Fibroblast of skin of back (primary cell): ENCODE measurements around the gene EXD3.
"Not testable (repeated sequence)": the region's sequence is repeated elsewhere in the genome, so short reads cannot be mapped to it uniquely, and the experiment has no call there.

Source experiments
- DNase-seq: peaks from one replicate; pipeline ENCODE4 v3.0.0-alpha.2; 2013

Gene EXD3

DNA sequence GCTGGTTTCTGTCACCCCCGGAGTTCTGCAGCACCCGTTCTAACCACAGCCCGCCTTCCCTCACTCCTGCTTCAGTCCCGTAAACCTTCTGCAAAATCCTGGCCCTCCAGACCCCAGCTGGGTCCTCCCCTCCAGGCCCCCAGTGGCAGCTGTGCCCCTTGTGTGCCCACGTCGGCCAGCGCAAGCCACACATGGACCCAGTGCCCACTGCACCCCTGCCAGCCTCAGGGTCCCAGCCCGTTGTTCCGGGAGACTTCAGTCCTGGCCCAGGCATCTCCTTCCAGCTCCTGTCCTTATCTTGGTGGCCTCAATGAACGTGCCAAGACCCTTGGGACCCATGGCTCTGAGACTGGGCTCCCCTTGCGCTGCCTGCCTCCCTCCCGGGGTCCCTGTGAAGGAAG is 43.2 kb downstream of the EXD3 start:
- no peak for DNase-seq

- DNase-seq = not testable (repeated sequence)
Measured at GRCh38 chr9:137378688-137379410, 44.1 kb downstream of the EXD3 start.

GRCh38 chr9:137376386-137376785 is 46.6 kb downstream of the EXD3 start:
- DNase-seq = no peak

- DNase-seq = no peak
Measured at GRCh38 chr9:137375321-137376058, 47.5 kb downstream of the EXD3 start.

DNA sequence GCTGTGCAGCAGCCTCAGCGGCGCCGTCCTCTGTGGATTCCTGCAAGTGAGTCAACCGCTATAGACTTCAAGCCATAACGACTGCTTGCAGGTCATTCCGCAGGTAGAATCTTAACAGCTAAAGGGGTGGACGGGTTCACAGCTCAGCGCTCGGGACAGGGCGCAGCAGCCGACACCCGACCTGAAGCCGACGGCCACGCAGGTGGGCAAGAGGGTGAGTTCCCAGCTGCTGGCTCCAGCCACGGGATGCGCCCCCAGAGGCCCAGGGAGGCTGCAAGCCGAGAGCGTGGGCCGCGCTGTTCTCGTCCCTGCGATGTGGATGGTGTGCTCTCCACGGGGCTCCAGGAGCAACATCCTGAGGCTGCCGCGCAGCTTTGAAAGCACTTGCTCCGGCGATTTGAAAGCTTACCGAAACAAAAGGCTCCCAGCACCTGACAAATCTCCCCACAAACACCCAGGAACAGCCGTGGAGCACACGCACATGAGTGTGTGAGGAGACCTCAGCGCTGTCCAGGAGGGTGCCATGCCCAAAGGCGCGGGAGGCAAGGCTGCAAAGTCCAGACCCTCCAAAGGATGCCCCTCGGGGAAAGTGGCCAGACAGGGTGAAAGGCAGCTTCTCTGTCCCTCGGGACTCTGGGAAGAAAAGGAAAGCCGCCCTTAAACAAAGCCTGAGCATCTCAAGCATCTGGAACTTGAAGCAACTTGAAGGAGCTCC is 48.7 kb downstream of the EXD3 start:
- no peak for DNase-seq

- DNase-seq = no peak
Measured at GRCh38 chr9:137373611-137373980, 49.4 kb downstream of the EXD3 start.

- DNase-seq = no peak
Measured at GRCh38 chr9:137372693-137373610, 50.0 kb downstream of the EXD3 start.

DNA sequence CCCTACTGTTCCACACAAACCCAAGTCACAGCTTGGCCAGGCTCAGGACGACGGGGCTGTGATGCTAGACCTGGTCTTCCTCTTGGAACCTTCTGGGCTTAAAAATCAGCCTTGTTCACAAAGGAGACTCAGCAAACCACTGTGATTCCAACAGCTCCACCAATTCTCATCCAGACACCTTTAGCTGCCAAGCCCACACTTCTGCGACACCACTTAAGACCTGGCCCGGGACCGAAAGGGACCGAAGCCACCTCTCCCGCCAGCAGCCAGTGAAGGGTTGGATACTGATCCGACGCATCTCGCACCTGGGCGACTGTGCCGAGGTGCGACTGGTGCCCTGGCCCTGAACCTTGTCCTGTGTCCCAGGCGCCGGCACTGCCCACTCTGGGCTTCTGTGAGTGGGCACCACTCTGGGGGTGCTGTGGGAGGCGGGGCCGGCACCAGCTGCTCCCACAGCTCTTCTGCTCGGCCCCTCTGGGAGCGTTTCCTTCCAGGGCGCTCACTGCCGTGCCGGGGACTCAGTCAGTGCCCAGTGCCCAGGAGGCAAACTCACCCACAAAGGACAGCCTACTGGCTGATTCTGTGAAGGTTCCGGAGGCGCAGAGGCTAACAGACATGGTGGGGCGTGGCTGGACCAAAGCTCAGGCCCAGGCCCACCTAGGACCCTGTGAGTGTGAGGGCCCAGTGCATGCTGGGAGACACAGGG is 50.9 kb downstream of the EXD3 start:
- no peak for DNase-seq

DNA sequence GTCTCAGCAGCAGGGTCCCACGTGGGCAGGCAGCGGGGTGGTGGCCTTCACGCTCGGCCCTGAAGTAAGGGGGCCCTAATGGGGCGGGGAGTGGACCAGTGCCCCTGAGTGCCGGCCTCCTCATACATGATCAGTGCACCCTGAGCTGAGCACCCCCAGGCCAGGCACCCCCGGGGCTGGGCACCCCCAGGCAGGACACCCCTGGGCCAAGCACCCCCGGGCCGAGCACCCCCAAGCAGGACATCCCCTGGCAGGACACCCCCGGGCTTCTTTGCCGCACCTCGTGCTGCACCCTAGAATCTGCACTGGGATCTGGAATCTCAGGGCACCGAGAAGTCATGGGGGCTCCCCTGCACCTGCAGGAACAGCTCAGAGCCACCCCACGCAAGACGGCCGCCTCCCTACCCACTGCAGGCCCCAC is 51.4 kb downstream of the EXD3 start:
- DNase-seq = no peak

DNA sequence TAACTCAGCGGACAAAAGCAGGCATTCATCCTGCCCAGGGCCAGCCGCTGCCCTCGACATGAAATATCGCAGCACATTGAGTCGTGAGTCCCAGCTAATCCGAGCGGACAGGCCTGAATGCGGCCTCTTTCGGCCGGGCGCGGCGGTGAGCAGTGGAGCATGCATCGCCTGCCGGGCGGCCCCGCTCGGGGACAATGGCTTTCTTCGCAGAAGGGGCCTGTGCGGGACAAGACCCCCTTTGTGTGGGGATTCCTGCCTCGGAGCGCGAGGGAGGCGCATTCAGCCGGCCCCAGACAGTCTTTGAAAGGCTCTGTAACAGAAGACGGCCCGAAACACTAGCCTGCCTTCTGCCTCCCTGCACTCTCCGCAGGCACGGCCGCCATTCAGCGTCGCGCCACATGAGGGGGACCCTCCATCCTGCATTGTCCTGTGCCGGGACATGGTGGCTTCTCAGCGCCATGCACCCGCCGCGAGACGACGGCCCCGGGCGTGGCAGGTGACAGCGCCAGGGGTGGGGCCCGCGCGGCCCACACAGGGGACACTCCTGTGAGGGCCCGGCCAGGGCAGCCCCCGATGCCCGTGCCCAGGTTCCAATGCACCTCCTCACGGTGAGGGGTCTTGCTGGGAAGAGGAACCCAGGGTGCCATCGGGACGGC is 52.0 kb downstream of the EXD3 start:
- no peak for DNase-seq

DNA sequence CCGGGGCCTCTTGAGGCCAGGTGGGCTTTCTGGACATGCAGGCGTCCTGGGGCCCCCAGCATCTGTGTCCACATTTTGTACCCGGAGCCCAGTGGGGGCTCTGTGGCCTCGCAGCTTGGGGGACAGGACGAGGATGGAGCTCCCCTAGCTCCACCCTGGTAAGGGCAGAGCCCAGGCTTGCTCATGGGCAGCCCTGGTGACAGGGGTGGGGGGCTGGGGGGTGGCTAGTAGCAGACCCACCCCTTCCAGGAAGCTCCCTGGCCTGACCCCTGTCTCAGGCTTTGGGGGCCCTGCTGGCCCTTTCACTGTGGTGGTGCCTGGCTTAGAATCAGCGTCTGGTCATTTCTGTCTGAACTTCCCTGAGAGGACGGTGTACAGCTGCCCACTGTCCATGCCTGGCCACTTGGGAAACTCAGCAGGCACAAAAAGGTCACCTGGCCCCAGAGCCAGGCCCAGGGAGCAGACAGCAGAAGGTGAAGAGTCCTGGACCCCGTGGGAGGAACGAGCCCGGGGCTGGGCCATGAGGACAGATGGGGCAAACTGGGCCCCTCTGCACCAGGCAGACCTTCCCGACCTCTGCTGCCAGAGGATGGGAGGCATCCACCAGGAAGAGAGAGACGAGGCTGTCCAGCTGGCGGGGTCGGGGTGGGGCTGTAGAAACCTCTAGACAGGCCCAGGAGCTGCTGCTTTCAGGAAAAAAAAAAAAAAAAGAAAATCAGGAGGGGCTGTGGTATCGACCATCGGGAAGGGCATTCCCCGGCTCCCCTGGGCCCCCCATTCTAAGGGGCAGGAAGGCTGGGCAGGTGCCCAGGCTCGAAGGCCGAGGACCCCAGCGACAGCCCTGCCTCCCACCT is 52.8 kb downstream of the EXD3 start:
- DNase-seq = no peak

GRCh38 chr9:137369061-137369787 is 53.7 kb downstream of the EXD3 start:
- no peak for DNase-seq

DNA sequence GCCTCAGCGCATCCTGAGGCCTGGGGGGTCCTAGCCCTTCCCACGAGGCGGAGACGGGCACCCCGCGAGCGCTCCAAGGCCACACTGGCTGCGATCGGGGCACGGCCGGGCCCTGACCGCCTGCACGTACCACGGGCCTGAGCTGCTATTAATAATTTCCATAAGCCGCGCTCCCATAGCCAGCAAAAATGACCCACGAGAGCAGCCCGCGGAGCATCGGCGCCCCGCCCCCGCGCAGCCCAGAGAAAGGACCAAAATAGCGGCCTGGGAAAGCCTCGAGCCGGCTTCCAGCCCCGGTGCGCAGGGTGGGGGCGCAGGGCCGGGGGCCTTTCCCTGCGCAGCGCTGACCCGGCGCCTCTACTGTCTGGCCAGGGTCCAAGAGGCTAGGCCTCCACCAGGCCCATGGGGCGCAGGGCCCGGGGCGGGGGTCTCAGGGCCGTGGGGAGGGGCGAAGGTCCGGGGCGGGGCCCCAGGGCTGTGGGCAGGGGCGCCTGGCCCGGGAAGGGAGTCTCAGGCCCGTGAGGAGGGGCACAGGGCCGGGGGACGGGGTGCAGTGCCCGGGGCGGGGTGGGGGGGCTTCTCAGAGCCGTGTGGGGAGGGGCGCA is 54.4 kb downstream of the EXD3 start:
- DNase-seq = no peak

- DNase-seq = no peak
Measured at GRCh38 chr9:137367506-137368430, 55.2 kb downstream of the EXD3 start.

GRCh38 chr9:137366891-137367381 is 56.0 kb downstream of the EXD3 start:
- no peak for DNase-seq

- no peak for DNase-seq
Measured at GRCh38 chr9:137366445-137366810, 56.5 kb downstream of the EXD3 start.

GRCh38 chr9:137365552-137366444 is 57.2 kb downstream of the EXD3 start:
- no peak for DNase-seq
